ENCODE data around the gene PSORS1C2.
"Not testable (repeated sequence)": the region's sequence is repeated elsewhere in the genome, so short reads cannot be mapped to it uniquely, and the experiment has no call there.

DNA sequence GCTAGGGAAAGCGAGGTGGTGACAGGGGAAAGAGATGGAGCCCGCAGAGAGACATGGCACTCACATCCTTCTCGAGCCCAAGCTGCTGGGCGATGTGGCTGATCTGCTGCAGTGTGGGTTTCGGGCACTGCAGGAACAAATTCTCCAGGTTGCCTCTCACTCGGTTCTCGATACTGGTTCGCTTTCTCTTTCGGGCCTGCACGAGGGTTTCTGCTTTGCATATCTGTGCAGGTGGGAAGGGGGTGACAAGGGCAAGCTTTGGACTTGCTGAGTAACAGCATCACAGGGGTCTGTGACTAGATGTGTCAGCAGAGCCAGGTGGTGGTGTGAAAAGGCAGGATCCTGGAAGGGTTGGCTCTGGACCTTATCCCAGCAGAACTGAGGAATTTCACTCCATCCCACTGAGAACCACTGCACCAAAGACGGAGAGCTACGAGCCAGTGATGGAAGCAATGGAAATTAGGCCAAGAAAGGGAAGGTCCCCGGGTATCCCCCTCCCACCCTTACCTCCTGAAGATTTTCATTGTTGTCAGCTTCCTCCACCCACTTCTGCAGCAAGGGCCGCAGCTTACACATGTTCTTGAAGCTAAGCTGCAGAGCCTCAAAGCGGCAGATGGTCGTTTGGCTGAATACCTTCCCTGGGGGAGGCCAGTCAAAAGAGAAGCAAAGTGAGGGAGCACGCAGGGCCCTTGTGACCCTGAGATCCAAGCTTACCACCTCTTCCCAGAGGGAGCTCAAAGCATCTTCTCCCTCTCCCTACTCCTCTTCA lies 26.4 kb upstream of the PSORS1C2 start:
- TF ChIP-seq, protein P1, sequence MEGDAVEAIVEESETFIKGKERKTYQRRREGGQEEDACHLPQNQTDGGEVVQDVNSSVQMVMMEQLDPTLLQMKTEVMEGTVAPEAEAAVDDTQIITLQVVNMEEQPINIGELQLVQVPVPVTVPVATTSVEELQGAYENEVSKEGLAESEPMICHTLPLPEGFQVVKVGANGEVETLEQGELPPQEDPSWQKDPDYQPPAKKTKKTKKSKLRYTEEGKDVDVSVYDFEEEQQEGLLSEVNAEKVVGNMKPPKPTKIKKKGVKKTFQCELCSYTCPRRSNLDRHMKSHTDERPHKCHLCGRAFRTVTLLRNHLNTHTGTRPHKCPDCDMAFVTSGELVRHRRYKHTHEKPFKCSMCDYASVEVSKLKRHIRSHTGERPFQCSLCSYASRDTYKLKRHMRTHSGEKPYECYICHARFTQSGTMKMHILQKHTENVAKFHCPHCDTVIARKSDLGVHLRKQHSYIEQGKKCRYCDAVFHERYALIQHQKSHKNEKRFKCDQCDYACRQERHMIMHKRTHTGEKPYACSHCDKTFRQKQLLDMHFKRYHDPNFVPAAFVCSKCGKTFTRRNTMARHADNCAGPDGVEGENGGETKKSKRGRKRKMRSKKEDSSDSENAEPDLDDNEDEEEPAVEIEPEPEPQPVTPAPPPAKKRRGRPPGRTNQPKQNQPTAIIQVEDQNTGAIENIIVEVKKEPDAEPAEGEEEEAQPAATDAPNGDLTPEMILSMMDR (IDR thresholded peaks at IDR 0.05): not testable (repeated sequence)
- TF ChIP-seq POLR2A (IDR thresholded peaks at IDR 0.05): not testable (repeated sequence)
